ENCODE data around the gene FBXO42. TPM values are rescaled to one million over a fixed set of nuclear protein-coding genes. Genes with fewer than 3 reads are reported as not detected.
"Not testable (repeated sequence)": the region's sequence is repeated elsewhere in the genome, so short reads cannot be mapped to it uniquely, and the experiment has no call there.

The FBXO42 gene
- total RNA-seq, 1 donor from 2014 or later: 18.4 TPM

DNA sequence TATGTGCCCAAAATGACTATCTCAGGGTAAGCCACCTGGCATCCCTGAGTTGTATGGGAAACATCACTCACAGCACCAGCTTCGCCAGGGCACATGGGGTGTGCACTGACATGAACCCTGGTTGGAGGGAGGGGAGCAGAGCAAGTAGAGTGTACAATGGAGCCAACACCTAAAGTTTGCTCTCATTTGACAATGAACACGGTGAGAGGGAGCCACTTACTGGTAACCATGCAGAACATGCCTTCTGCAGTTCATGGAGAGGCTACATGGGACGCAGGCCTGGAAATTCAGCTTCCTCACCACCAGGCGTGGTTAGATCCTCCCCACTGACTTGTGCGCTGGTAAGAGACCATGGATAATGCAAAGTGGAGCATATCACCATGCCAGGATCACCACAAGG is 105.3 kb downstream of the FBXO42 start:
- Mint-ChIP-seq H3K9me3 (no peaks in the 10 kb centered on the region), H3K27ac (peak overlapping the region; percentile 73), H3K36me3 (peaks cover 10% of the 10 kb centered on the region), H3K4me3 (no peak overlapping the region), H3K4me1 (ENCODE audit: unreplicated experiment) (peaks cover 12% of the 10 kb centered on the region), H3K27me3 (no peaks in the 10 kb centered on the region)
- TF ChIP-seq, protein P1, sequence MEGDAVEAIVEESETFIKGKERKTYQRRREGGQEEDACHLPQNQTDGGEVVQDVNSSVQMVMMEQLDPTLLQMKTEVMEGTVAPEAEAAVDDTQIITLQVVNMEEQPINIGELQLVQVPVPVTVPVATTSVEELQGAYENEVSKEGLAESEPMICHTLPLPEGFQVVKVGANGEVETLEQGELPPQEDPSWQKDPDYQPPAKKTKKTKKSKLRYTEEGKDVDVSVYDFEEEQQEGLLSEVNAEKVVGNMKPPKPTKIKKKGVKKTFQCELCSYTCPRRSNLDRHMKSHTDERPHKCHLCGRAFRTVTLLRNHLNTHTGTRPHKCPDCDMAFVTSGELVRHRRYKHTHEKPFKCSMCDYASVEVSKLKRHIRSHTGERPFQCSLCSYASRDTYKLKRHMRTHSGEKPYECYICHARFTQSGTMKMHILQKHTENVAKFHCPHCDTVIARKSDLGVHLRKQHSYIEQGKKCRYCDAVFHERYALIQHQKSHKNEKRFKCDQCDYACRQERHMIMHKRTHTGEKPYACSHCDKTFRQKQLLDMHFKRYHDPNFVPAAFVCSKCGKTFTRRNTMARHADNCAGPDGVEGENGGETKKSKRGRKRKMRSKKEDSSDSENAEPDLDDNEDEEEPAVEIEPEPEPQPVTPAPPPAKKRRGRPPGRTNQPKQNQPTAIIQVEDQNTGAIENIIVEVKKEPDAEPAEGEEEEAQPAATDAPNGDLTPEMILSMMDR (conservative IDR thresholded peaks at IDR 0.05): no peak
- no peak for DNase-seq (ENCODE audit: extremely low spot score, unreplicated experiment)

GRCh38 chr1:16246239-16246638 is 106.0 kb downstream of the FBXO42 start:
- DNase-seq (ENCODE audit: extremely low spot score, unreplicated experiment); H3K27me3 Mint-ChIP-seq; H3K4me3 Mint-ChIP-seq; H3K9me3 Mint-ChIP-seq; H3K27ac Mint-ChIP-seq; H3K36me3 Mint-ChIP-seq: not testable (repeated sequence)
- H3K4me1 Mint-ChIP-seq (ENCODE audit: unreplicated experiment): peaks cover 15% of the 10 kb centered on the region

DNA sequence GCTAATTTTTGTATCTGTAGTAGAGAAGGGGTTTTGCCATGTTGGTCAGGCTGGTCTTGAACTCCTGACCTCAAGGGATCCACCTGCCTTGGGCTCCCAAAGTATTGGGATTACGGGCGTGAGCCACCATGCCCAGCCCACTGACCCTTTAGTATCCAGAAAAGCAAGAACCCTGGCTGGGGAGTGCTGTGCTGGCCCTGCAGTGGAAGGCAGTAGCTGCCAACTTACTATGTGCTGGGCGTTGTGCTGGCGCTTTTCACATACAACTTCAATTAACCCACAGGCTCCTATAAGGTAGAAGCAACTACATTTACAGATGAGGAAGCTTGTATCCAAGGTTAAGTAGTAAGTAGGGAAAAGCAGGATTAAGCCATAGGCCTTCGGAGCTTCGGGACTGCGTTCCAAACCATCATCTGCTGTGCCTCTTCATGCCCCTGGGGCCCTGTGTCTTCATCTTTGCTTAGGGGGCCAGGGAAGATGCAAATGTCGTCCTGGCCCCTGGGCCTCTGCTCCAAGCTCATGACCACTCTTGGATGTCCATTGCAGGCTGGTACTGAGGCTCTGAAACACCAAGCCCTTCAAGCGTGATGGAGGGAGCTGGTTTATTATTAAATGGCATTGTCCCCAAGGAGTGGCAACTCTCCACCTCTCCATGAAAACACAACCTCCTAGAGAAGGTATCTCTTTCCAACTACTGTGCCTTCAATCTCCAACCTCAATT is 106.6 kb downstream of the FBXO42 start:
- H3K9me3 Mint-ChIP-seq: no peaks in the 10 kb centered on the region
- no peak for DNase-seq (ENCODE audit: extremely low spot score, unreplicated experiment)
- H3K27ac Mint-ChIP-seq: no peak overlapping the region
- peaks cover 18% of the 10 kb centered on the region for H3K4me1 Mint-ChIP-seq (ENCODE audit: unreplicated experiment)
- TF ChIP-seq, protein P1 (conservative IDR thresholded peaks at IDR 0.05): no peak
- H3K4me3 Mint-ChIP-seq: no peak overlapping the region
- no peaks in the 10 kb centered on the region for H3K27me3 Mint-ChIP-seq
- peaks cover 6% of the 10 kb centered on the region for H3K36me3 Mint-ChIP-seq

- no peaks in the 10 kb centered on the region for H3K9me3 Mint-ChIP-seq
- H3K27me3 Mint-ChIP-seq: no peaks in the 10 kb centered on the region
- TF ChIP-seq, protein P1 (conservative IDR thresholded peaks at IDR 0.05): peak; percentile 15
- peaks cover 18% of the 10 kb centered on the region for H3K4me1 Mint-ChIP-seq (ENCODE audit: unreplicated experiment)
- H3K4me3 Mint-ChIP-seq: no peak overlapping the region
- no peak for DNase-seq (ENCODE audit: extremely low spot score, unreplicated experiment)
- H3K36me3 Mint-ChIP-seq: peaks cover 6% of the 10 kb centered on the region
- H3K27ac Mint-ChIP-seq: no peak overlapping the region
Measured at GRCh38 chr1:16244650-16245285, 107.5 kb downstream of the FBXO42 start.

GRCh38 chr1:16243936-16244649 is 108.2 kb downstream of the FBXO42 start:
- no peaks in the 10 kb centered on the region for H3K27me3 Mint-ChIP-seq
- H3K36me3 Mint-ChIP-seq: peaks cover 6% of the 10 kb centered on the region
- H3K4me3 Mint-ChIP-seq: no peak overlapping the region
- H3K27ac Mint-ChIP-seq: peak overlapping the region; percentile 77
- H3K4me1 Mint-ChIP-seq (ENCODE audit: unreplicated experiment): peaks cover 17% of the 10 kb centered on the region
- TF ChIP-seq, protein P1 (conservative IDR thresholded peaks at IDR 0.05): peak; percentile 89
- DNase-seq (ENCODE audit: extremely low spot score, unreplicated experiment): no peak
- H3K9me3 Mint-ChIP-seq: no peaks in the 10 kb centered on the region

GRCh38 chr1:16243215-16243610 is 109.1 kb downstream of the FBXO42 start:
- TF ChIP-seq, protein P1 (conservative IDR thresholded peaks at IDR 0.05): no peak
- no peak for DNase-seq (ENCODE audit: extremely low spot score, unreplicated experiment)
- peaks cover 13% of the 10 kb centered on the region for H3K4me1 Mint-ChIP-seq (ENCODE audit: unreplicated experiment)

More at GRCh38 chr1:16243215-16243610, 109.1 kb downstream of the FBXO42 start:
- Mint-ChIP-seq H3K27me3 (no peaks in the 10 kb centered on the region), H3K4me3 (no peak overlapping the region), H3K36me3 (peaks cover 6% of the 10 kb centered on the region), H3K9me3 (no peaks in the 10 kb centered on the region), H3K27ac (no peak overlapping the region)

All from type B pancreatic cell (in vitro differentiated cells).